RWPE1 (cell line): ENCODE data around the gene CHN2.
A peak's percentile ranks its signal among the peaks of the same experiment; 100 is the strongest.

ENCODE experiments used
- CTCF ChIA-PET: fragments of 350-600 bp; sonication (Branson Sonifier 250); formaldehyde crosslinking; extraction: SDS; loops from one replicate; lab custom pipeline; 2021; lab: Yijun Ruan, JAX
- POLR2A ChIA-PET: fragments of 400-600 bp; formaldehyde crosslinking; extraction: SDS; loops from one replicate; lab custom pipeline; 2020; ENCODE audit warnings: antibody characterized with exemption; ENCODE audit not compliant: low non-redundant PET; lab: Yijun Ruan, JAX
- DNase-seq: peaks from one replicate; pipeline ENCODE4 v3.0.0; 2012; ENCODE audit warnings: low spot score
- H3K27ac ChIP-seq: fragments of 450-650 bp; 2 replicates; pipeline ENCODE4 v1.5.1; 2017
- CTCF ChIP-seq: fragments of 450-650 bp; conservative IDR thresholded peaks from 2 replicates; pipeline ENCODE4 v1.5.1; 2017; ENCODE audit warnings: low read depth, mild to moderate bottlenecking

Gene CHN2

GRCh38 chr7:29177963-29178600 is 16.5 kb upstream of the CHN2 start:
- ChIA-PET CTCF (no interaction called here), POLR2A (no interaction called here)
- no peak for TF ChIP-seq CTCF
- no peak overlapping the region for H3K27ac ChIP-seq
- no peak for DNase-seq

DNA sequence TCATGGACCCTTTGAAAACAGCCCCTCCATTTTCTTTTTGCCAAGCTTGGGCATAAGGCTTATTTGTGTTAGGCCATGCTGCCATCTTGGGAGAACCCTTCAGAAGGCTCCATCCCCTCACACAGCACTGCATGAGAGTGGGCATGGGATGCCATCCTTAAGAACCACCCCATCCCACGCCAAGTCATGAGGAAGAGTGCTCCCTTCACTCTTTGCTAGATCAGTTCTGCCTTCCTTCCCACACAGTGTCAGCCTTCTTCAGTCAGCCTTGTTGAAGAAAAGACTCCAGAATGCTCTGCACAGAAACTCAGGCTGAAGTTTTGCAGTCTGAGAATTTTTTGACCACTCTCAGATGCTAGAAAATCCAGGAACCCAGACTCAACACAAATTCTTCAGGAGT is 15.5 kb upstream of the CHN2 start:
- ChIA-PET POLR2A (no interaction called here), CTCF (no interaction called here)
- H3K27ac ChIP-seq, result no peak overlapping the region
- TF ChIP-seq CTCF, result no peak
- DNase-seq, result no peak

DNA sequence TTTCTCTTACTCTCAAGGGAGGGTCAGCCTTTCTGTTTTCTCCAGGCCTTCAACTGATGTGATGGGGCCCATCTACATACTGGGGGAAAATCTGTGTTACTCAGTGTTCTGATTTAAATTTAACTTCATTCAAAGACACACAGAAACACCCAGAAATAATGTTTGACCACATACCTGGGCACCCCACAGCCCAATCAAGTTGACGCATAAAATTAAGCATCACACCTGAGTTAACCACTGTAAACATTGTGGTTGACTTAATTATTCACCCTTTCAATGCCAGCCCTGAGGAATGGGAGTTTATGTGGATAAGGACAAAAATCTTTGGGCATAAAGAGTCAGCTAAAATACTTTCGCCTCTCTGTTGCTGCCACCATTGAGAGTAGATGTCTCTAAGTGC is 10.0 kb upstream of the CHN2 start:
- CTCF ChIA-PET, result no interaction called here
- no peak overlapping the region for H3K27ac ChIP-seq
- no peak for TF ChIP-seq CTCF
- POLR2A ChIA-PET, result no interaction called here
- no peak for DNase-seq

DNA sequence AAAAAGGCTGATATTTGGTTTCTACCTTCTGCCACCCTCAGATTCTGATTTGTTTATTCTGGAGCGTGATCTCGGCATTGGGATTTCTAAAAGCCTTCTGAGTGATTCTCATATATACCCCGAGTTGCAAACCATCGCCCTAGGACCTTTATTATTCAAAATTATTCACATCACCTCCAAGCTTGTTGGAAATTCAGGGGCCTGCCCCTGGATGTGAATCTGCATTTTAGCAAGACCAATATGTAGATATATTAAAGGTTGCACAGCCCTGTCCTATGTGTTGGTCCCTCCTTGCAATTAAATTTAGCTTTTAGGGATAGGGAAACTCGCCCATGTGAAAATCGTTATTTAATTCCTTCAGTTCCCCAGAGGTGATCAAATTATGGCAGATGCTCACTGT is 9.0 kb upstream of the CHN2 start:
- CTCF ChIA-PET, result interaction anchor here (0.6 to 0.8 kb wide), 3 partner anchors 15 to 330 kb away, joined by 3 to 6 read pairs (median 4); no protein-coding TSS in a partner anchor
- no peak for DNase-seq
- H3K27ac ChIP-seq, result no peak overlapping the region
- POLR2A ChIA-PET, result no interaction called here
- no peak for TF ChIP-seq CTCF

GRCh38 chr7:29189743-29190201 is 4.8 kb upstream of the CHN2 start:
- ChIA-PET POLR2A (no interaction called here), CTCF (interaction anchor here (0.5 to 2.7 kb wide), 36 partner anchors 9 to 1365 kb away, joined by 3 to 39 read pairs (median 3); no protein-coding TSS in a partner anchor)
- peak; percentile 92 for TF ChIP-seq CTCF
- DNase-seq, result peak; percentile 56
- no peak overlapping the region for H3K27ac ChIP-seq

DNA sequence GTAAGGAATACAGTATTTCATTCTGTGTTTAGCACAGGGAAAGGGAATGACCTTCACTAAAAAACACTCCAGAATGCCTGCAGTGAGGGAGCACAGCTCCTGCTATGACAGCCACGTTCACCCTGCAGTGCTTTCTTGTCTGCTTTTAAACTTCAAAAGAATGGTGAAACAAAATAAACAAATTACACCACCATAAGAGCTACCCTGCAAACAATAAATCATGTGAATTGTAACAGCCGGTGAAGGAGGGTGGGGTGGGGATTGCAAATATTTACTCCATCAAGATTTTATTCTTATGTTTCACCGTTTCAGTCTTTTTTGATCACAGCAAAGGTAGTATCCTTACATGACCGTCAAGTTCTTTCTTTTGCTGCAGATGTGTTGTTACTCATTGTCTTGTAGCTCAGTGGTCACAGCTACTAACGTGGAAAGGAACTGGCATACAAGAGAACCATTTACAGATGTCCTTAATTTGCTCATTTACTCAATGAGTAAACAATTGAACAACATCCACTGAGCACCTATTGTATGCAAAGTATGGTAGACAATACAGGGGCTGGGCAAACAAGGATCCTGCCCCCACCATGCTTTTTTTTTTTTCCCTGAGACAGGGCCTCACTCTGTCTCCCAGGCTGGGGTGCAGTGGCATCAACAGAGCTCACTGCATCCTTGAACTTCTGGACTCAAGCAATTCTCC is 4.1 kb upstream of the CHN2 start:
- no peak for TF ChIP-seq CTCF
- no peak for DNase-seq
- ChIA-PET POLR2A (no interaction called here), CTCF (interaction anchor here (0.6 to 2.7 kb wide), 23 partner anchors 10 to 1364 kb away, joined by 3 to 39 read pairs (median 4); no protein-coding TSS in a partner anchor)
- no peak overlapping the region for H3K27ac ChIP-seq
